ENCODE results near the gene NALCN.

- no peak for TF ChIP-seq POLR2AphosphoS5 (IDR thresholded peaks at IDR 0.05; ENCODE audit: low read depth, low read length)
- no peak for TF ChIP-seq POLR2A (IDR thresholded peaks at IDR 0.05; ENCODE audit: low read depth, low read length)
- TF ChIP-seq TAF1 (IDR thresholded peaks at IDR 0.05; ENCODE audit: borderline replicate concordance, low read depth, low read length), result no peak
These were observed 144.5 kb downstream of the NALCN start for GRCh38 chr13:101271681-101272245.
